GM12878 (cell line): ENCODE results near the gene SHB. TPM values are rescaled to one million over a fixed set of nuclear protein-coding genes. Genes with fewer than 3 reads are reported as not detected.

Experiments
- ATAC-seq: fragments of 200-7000 bp; cut with Tn5 transposase; 3 replicates; pipeline ENCODE4 v1.9.1; 2020; ENCODE audit warnings: mild to moderate bottlenecking, moderate library complexity
- BruUV-seq: library from RNA; stranded (reverse); fragments of 400-500 nt; replicated peaks from 2 replicates; lab custom pipeline; 2021; lab: Mats Ljungman, UMichigan
- CTCF ChIA-PET: fragments of 300-600 bp; sonication (Branson Sonifier 250); formaldehyde crosslinking; extraction: SDS; loops from one replicate; lab custom pipeline; 2021; ENCODE audit warnings: inconsistent platforms; lab: Yijun Ruan, JAX
- POLR2A ChIA-PET: fragments of 350-600 bp; formaldehyde crosslinking; extraction: SDS; loops from one replicate; lab custom pipeline; 2021; ENCODE audit warnings: inconsistent platforms; lab: Charles Lee
- RAD21 ChIA-PET: fragments of 300-600 bp; sonication (Branson Sonifier 250); formaldehyde crosslinking; loops from one replicate; lab custom pipeline; 2023; ENCODE audit warnings: antibody characterized with exemption; ENCODE audit not compliant: unreplicated experiment; lab: Charles Lee
- SMC1A ChIA-PET: fragments of 300-600 bp; sonication (Branson Sonifier 250); formaldehyde crosslinking; loops from one replicate; lab custom pipeline; 2023; ENCODE audit not compliant: unreplicated experiment, uncharacterized antibody; lab: Charles Lee
- DNase-seq: peaks from one replicate; pipeline ENCODE4 v3.0.0-alpha.2; 2011; ENCODE audit warnings: low read depth, low spot score
- FAIRE-seq: peaks from 3 replicates; lab custom pipeline; 2011; peaks lifted over from hg19 to GRCh38; lab: Jason Lieb, UNC
- H2AFZ ChIP-seq: 2 replicates; pipeline ENCODE4 v1.6.0; 2011; ENCODE audit warnings: low read depth, low read length, control low read depth; ENCODE audit not compliant: control insufficient read depth
- H3K27ac ChIP-seq: 2 replicates; pipeline ENCODE4 v1.5.1; 2011; ENCODE audit warnings: control low read depth; ENCODE audit not compliant: control insufficient read depth, insufficient read depth
- H3K27me3 ChIP-seq, 2 experiments: replicated peaks in 1 of 2; 2 replicates each; pipeline versions ENCODE4 v1.6.0 to v1.6.1; 2011; ENCODE audit warnings: low read length in 1 of 2; ENCODE audit not compliant: control insufficient read depth in 2 of 2, insufficient read depth in 2 of 2
- H3K36me3 ChIP-seq, 2 experiments: 2 replicates each; pipeline ENCODE4 v1.5.1; 2011; ENCODE audit warnings: low read length in 1 of 2; ENCODE audit not compliant: control insufficient read depth in 2 of 2, insufficient read depth in 2 of 2
- H3K4me1 ChIP-seq: 2 replicates; pipeline ENCODE4 v1.6.1; 2011; ENCODE audit warnings: mild to moderate bottlenecking, low read length, moderate library complexity, mixed read lengths; ENCODE audit not compliant: control insufficient read depth, insufficient read depth
- H3K4me2 ChIP-seq: 2 replicates; pipeline ENCODE4 v1.6.0; 2011; ENCODE audit warnings: control low read depth; ENCODE audit not compliant: control insufficient read depth, insufficient read depth
- H3K4me3 ChIP-seq: fragments of 200-600 bp; sonication (generic); 2 replicates; pipeline ENCODE4 v1.5.1; 2016
- H3K79me2 ChIP-seq: 2 replicates; pipeline ENCODE4 v1.6.0; 2011; ENCODE audit warnings: low read length; ENCODE audit not compliant: control insufficient read depth, insufficient read depth
- H3K9ac ChIP-seq: 2 replicates; pipeline ENCODE4 v1.8.0; 2011; ENCODE audit warnings: low read length, control low read depth, mixed read lengths; ENCODE audit not compliant: control insufficient read depth, insufficient read depth
- H3K9me3 ChIP-seq: replicated peaks from 3 replicates; pipeline ENCODE4 v1.5.1; 2011; ENCODE audit warnings: mild to moderate bottlenecking, low read length; ENCODE audit not compliant: control insufficient read depth, insufficient read depth
- H4K20me1 ChIP-seq: 2 replicates; pipeline ENCODE4 v1.6.0; 2011; ENCODE audit not compliant: control insufficient read depth, insufficient read depth
- CREB1 ChIP-seq: IDR thresholded peaks from 2 replicates; pipeline ENCODE4 v1.6.1; 2012; ENCODE audit warnings: low read depth, mild to moderate bottlenecking, inconsistent platforms
- ELK1 ChIP-seq: IDR thresholded peaks from 2 replicates; pipeline ENCODE4 v1.6.1; 2012; ENCODE audit warnings: low read depth, low read length, improper control_type of control experiment
- PAX8 ChIP-seq: fragments of 450-650 bp; IDR thresholded peaks from 2 replicates; pipeline ENCODE4 v1.6.1; 2017; ENCODE audit warnings: mild to moderate bottlenecking, moderate library complexity
- POLR2AphosphoS5 ChIP-seq: IDR thresholded peaks from 2 replicates; pipeline ENCODE4 v1.6.1; 2011; ENCODE audit warnings: mild to moderate bottlenecking, low read length, inconsistent platforms
- PRDM15 ChIP-seq: fragments of 450-650 bp; formaldehyde crosslinking; IDR thresholded peaks from 2 replicates; pipeline ENCODE4 v1.4.0; 2020; ENCODE audit warnings: mild to moderate bottlenecking, moderate library complexity
- RAD21 ChIP-seq: IDR thresholded peaks from 2 replicates; pipeline ENCODE4 v1.6.1; 2011; ENCODE audit warnings: mild to moderate bottlenecking, low read depth, low read length, moderate library complexity; ENCODE audit not compliant: insufficient read depth
- WRNIP1 ChIP-seq: IDR thresholded peaks from 2 replicates; pipeline ENCODE4 v1.6.1; 2011; ENCODE audit warnings: low read depth, low read length, improper control_type of control experiment, borderline replicate concordance
- YY1 ChIP-seq: IDR thresholded peaks from 2 replicates; pipeline ENCODE4 v1.6.1; 2011; ENCODE audit warnings: low read depth, mild to moderate bottlenecking, low read length
- ZNF24 ChIP-seq: fragments of 450-650 bp; IDR thresholded peaks from 2 replicates; pipeline ENCODE4 v1.6.1; 2017; ENCODE audit warnings: antibody characterized with exemption, mild to moderate bottlenecking
- WGBS: methylation state at CpG from one replicate; pipeline ENCODE4 v1.1.6; 2016; ENCODE audit warnings: low lambda C conversion rate; ENCODE audit not compliant: insufficient replicate concordance, insufficient coverage; ENCODE audit errors: missing lambda C conversion rate; 5-methylcytosine and 5-hydroxymethylcytosine counted together
- in situ Hi-C: fragments of 300-500 bp; cut with MboI; formaldehyde crosslinking; loops from 9 replicates; pipeline ENCODE4 v1.14.3; 2018; ENCODE audit warnings: mixed read lengths
- intact Hi-C: fragments of 100-400 bp; cut with micrococcal nuclease; formaldehyde crosslinking; loops from one replicate; pipeline ENCODE4 v1.14.2; 2022; ENCODE audit not compliant: unreplicated experiment
- polyA plus RNA-seq, 11 experiments: library from polyadenylated mRNA; depleted of rRNA in 4 of 11; unstranded in 6 of 11; stranded (reverse) in 5 of 11; fragments of >200 nt; fragmentation: Nextera tagmentation in 4 of 11; fragmentation: Illumina TruSeq in 1 of 11; extraction: Ambion mirVana in 4 of 11; extraction: Trizol in 1 of 11; gene quantifications; 1 replicate in 1 of 11; 2 replicates in 10 of 11; pipeline versions ENCODE4 v1.2.1 to v1.2.3, GENCODE V29; 2011 to 2016; ENCODE audit warnings: inconsistent platforms in 2 of 11, missing spikeins in 2 of 11, low read depth in 1 of 11
- total RNA-seq, 4 experiments: library from RNA; depleted of rRNA in 3 of 4; stranded (reverse); fragments of >200 nt in 3 of 4; fragmentation: Illumina TruSeq in 1 of 4; extraction: Trizol in 1 of 4; gene quantifications; 2 replicates each; pipeline versions ENCODE4 v1.2.1 to v1.2.3, GENCODE V29; 2013 to 2021
- TF ChIP-seq, protein P1 (sequence below): fragments of 450-650 bp; IDR thresholded peaks from 2 replicates; pipeline ENCODE4 v1.6.1; 2016; ENCODE audit warnings: mild to moderate bottlenecking

SHB gene
- total and polyA plus RNA-seq, 10 of the 15 experiments (the other 5 are each of a cell fraction or from before 2014, with no cell fraction given) = 0.29 to 6.2 (median 1.3) TPM

DNA sequence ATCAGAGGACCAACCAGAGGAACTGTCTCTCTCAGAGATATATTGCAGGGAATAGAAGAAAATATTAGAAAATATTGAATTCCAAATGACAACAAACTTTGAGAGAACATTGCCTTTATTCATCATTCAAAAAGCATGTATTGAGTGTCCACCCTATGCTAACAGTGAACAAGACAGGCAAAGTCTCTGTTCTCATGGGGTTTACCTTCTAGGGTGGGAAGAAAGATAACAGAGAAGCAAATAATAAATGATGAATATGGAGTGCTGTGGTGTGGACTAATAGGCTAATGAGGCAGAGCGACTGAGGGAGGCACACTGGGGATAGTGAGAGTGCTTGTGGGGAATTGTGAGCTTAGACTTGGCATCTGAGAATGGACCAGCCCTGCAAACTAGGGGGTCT is 43.4 kb upstream of the SHB start (continued):
- TF ChIP-seq, protein P1, sequence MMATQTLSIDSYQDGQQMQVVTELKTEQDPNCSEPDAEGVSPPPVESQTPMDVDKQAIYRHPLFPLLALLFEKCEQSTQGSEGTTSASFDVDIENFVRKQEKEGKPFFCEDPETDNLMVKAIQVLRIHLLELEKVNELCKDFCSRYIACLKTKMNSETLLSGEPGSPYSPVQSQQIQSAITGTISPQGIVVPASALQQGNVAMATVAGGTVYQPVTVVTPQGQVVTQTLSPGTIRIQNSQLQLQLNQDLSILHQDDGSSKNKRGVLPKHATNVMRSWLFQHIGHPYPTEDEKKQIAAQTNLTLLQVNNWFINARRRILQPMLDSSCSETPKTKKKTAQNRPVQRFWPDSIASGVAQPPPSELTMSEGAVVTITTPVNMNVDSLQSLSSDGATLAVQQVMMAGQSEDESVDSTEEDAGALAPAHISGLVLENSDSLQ = no peak

- Histone ChIP-seq H3K27ac (no peak overlapping the region), H3K9me3 (no peaks in the 10 kb centered on the region; the same call in 2 of the 3 replicates), H3K79me2 (no peaks in the 10 kb centered on the region), H3K9ac (no peak overlapping the region), H3K4me3 (no peak overlapping the region), H3K4me1 (peaks cover 10% of the 10 kb centered on the region), H4K20me1 (no peaks in the 10 kb centered on the region; the same call in 1 of the 2 replicates), H3K36me3 (no peaks in the 10 kb centered on the region), H2AFZ (no peak overlapping the region), H3K27me3 (no peaks in the 10 kb centered on the region), H3K4me2 (no peak overlapping the region)
- ChIA-PET POLR2A (interaction anchor here (1.0 kb wide), 1 partner anchor 20 kb away, joined by 3 read pairs; no protein-coding TSS in a partner anchor), SMC1A (interaction anchor here (2.0 to 17.1 kb wide), 4 partner anchors 10 to 49 kb away, joined by 9 to 359 read pairs (median 10); no protein-coding TSS in a partner anchor), RAD21 (interaction anchor here (1.0 to 2.8 kb wide), 6 partner anchors 11 to 115 kb away, joined by 3 to 11 read pairs (median 4); no protein-coding TSS in a partner anchor), CTCF (interaction anchor here (0.7 to 10.1 kb wide), 3 partner anchors 12 to 21 kb away, joined by 3 to 148 read pairs (median 3); no protein-coding TSS in a partner anchor)
- no peak for DNase-seq
- no peak for ATAC-seq
- no peak for FAIRE-seq
- in situ Hi-C loops (no loop called here), intact Hi-C loops (no loop called here)
- TF ChIP-seq ZNF24 (no peak), ELK1 (no peak), RAD21 (no peak), PAX8 (no peak), POLR2AphosphoS5 (no peak), YY1 (no peak), CREB1 (no peak), PRDM15 (CRISPR knock-in tag) (no peak), WRNIP1 (no peak)
- WGBS = 51% methylated on average over 5 of the region's 5 CpGs
- no TSS peak for BruUV-seq
Measured at GRCh38 chr9:38112049-38112448, 43.0 kb upstream of the SHB start.
